ENCODE results near the gene BOLA2B. TPM values are rescaled to one million over a fixed set of nuclear protein-coding genes. Genes with fewer than 3 reads are reported as not detected.

The BOLA2B gene
- total RNA-seq, 1 experiment from 2014 or later, result 39.0 TPM

DNA sequence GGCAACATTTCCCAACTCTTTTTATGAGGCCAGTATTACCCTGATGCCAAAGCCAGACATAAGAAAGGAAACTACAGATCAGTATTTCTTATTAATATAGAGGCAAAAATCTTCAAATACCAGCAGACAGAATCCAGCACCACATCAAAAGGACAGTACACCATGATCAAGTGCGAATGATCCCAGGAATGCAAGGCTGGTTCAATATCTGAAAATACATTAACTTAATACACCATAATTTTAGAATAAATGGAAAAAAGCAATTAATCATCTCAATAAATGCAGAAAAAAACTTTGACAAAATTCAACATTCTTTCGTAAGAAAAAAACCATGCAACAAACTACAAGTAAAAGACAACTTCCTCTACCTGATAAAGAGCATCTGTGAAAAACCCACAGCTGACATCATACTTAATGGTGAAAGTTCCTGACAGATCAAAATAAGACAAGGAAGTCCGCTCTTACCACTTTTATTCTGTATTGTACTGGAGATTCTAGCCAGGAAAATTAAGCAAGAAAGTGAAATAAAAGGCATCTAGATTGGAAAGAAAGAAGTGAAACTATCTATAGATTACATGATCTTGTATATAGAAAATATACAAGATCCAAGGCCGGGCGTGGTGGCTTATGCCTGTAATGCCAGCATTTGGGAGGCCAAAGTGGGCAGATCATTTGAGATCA, 44.1 kb downstream of the BOLA2B start:
- DNase-seq (ENCODE audit: low spot score), result no peak
- in situ Hi-C loops (cut with HindIII; ENCODE audit: low sequenced_read_pairs), result no loop called here

DNA sequence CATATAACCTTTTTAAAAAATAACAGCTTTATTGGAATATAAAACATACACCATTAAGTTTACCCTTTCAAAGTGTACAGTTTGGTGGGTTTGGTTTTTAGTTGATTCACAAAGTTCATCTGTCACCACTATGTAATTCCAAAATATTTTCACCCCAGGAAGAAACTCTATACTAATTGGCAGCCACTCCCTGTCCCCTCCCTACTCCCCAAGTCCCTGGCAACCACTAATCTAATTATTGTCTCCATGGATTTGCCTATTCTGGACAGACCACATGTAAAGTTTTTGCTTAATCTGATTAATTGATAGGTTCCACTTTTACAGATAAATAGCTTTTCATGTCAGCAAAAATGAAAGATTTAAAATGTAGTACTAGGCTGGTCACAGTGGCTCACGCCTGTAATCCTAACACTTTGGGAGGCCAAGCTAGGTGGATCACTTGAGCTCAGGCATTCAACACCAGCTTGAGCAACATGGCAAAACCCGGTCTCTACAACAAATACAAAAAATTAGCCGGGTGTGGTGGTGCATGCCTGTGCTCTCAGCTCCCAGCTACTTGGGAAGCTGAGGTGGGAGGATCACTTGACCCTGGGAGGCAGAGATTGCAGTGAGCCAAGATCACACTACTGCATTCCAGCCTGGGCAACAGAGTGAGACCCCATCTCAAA, 45.5 kb downstream of the BOLA2B start:
- in situ Hi-C loops (cut with HindIII; ENCODE audit: low sequenced_read_pairs), result no loop called here
- DNase-seq (ENCODE audit: low spot score), result peak; percentile 2

DNA sequence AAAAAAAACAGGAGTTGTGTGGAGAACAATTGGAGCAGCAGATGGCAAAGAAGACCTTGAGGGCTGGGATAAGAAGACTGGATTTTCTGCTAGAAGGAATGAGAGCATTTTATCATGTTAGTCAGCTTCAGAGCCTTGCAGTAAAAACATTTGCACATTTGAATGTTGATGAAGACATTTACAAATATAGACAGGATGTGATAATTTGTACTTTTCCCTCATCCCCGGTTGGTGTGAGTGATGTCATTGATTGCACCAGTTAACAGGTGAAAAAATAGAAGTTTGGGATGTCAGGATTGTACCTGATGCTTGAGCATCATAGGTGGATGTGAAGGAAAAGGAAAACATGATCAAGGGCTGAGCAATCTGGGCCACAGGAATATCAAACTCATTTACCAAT, 47.8 kb downstream of the BOLA2B start:
- in situ Hi-C loops (cut with HindIII; ENCODE audit: low sequenced_read_pairs), result no loop called here
- DNase-seq (ENCODE audit: low spot score), result no peak

DNA sequence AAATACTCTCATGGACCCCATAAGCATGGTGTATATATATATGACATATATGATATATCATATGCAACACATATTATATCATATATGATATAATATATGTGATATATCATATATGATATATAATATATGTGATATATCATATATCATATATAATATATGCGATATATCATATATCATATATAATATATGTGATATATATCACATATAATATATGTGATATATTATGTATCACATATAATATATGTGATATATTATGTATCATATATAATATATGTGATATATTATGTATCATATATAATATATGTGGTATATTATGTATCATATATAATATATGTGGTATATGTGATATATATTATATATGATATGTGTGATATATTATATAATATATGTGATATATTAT, 48.5 kb downstream of the BOLA2B start:
- in situ Hi-C loops (cut with HindIII; ENCODE audit: low sequenced_read_pairs), result no loop called here
- DNase-seq (ENCODE audit: low spot score), result no peak

DNA sequence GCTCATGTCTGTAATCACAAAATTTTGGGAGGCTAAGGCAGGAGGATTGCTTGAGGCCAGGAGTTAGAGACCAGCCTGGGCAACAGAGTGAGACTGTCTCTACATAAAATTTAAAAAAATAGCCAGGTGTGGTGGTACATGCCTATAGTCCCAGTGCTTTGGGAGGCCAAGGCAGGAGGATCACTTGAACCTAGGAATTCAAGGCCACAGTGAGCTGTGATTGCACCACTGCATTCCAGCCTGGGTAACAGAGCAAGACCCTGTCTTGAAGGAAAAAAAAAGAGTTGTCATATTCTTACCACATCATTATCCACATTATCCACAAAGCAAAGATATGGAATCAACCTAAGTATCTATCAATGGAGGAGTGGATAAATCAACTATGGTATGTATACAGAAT, 49.4 kb downstream of the BOLA2B start:
- in situ Hi-C loops (cut with HindIII; ENCODE audit: low sequenced_read_pairs), result no loop called here
- DNase-seq (ENCODE audit: low spot score), result no peak

DNA sequence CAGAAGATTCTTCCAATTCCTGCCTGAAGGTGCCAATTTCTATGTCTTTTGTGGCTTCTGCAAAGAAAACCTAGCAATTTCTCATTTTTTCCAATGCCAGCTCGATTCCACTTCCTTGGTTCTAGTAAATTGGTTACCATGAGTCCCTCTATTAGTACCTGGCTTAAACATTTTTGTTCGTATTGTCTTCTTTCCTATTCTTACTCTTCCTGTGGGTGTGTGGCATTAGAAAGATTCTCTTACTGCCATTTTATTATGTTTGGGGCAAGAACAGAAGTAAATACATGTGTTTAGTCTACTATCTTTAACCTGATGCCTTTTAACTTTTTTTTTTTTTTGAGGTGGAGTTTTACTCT, 50.1 kb downstream of the BOLA2B start:
- DNase-seq (ENCODE audit: low spot score), result no peak
- in situ Hi-C loops (cut with HindIII; ENCODE audit: low sequenced_read_pairs), result no loop called here

Other genes starting within 250 kb of the BOLA2B start
- 78.5 and 123 TPM in 2 replicates for gene TMEM219, start 231.6 kb downstream of the BOLA2B start, total RNA-seq (2014; rRNA removed; shearing (Covaris generic))
- gene TAOK2, start 219.8 kb downstream of the BOLA2B start, total RNA-seq (2014; rRNA removed; shearing (Covaris generic)), result 59.3 and 61.8 TPM in 2 replicates
- gene HIRIP3, start 198.0 kb downstream of the BOLA2B start, total RNA-seq (2014; rRNA removed; shearing (Covaris generic)), result 15.0 and 16.7 TPM in 2 replicates
- 72.4 and 97.0 TPM in 2 replicates for gene INO80E, start 197.4 kb downstream of the BOLA2B start, total RNA-seq (2014; rRNA removed; shearing (Covaris generic))
- not detected in 2 replicates for gene DOC2A, start 182.6 kb downstream of the BOLA2B start, total RNA-seq (2014; rRNA removed; shearing (Covaris generic))
- gene C16orf92, start 170.5 kb downstream of the BOLA2B start, total RNA-seq (2014; rRNA removed; shearing (Covaris generic)), result not detected in 2 replicates
- 1.3 TPM in 1 of 2 replicates, not detected in the other for gene TLCD3B, start 162.4 kb downstream of the BOLA2B start, total RNA-seq (2014; rRNA removed; shearing (Covaris generic))
- 432 and 515 TPM in 2 replicates for gene ALDOA, start 127.9 kb downstream of the BOLA2B start, total RNA-seq (2014; rRNA removed; shearing (Covaris generic))
- 225 and 232 TPM in 2 replicates for gene PPP4C, start 117.7 kb downstream of the BOLA2B start, total RNA-seq (2014; rRNA removed; shearing (Covaris generic))
- not detected in 2 replicates for gene TBX6, start 101.7 kb downstream of the BOLA2B start, total RNA-seq (2014; rRNA removed; shearing (Covaris generic))
- not detected in 2 replicates for gene YPEL3, start 97.5 kb downstream of the BOLA2B start, total RNA-seq (2014; rRNA removed; shearing (Covaris generic))
- gene GDPD3, start 80.1 kb downstream of the BOLA2B start, total RNA-seq (2014; rRNA removed; shearing (Covaris generic)), result 0.12 TPM in 1 of 2 replicates, not detected in the other
- 34.6 and 37.0 TPM in 2 replicates for gene MAPK3, start 70.4 kb downstream of the BOLA2B start, total RNA-seq (2014; rRNA removed; shearing (Covaris generic))
- gene CORO1A, start 10.1 kb downstream of the BOLA2B start, total RNA-seq (2014; rRNA removed; shearing (Covaris generic)), result 35.9 and 41.8 TPM in 2 replicates
- 57.9 and 108 TPM in 2 replicates for gene SLX1A, start 209 bp upstream of the BOLA2B start, total RNA-seq (2014; rRNA removed; shearing (Covaris generic))
- 0.75 and 7.5 TPM in 2 replicates for gene SULT1A3, start 5.6 kb upstream of the BOLA2B start, total RNA-seq (2014; rRNA removed; shearing (Covaris generic))
- gene NPIPB13, start 54.8 kb upstream of the BOLA2B start, total RNA-seq (2014; rRNA removed; shearing (Covaris generic)), result 0.68 TPM in 1 of 2 replicates, not detected in the other
- 82.4 and 84.3 TPM in 2 replicates for gene CD2BP2, start 161.6 kb upstream of the BOLA2B start, total RNA-seq (2014; rRNA removed; shearing (Covaris generic))
- gene TBC1D10B, start 176.8 kb upstream of the BOLA2B start, total RNA-seq (2014; rRNA removed; shearing (Covaris generic)), result 43.3 and 59.8 TPM in 2 replicates
- 0.58 TPM in 1 of 2 replicates, not detected in the other for gene MYL11, start 181.1 kb upstream of the BOLA2B start, total RNA-seq (2014; rRNA removed; shearing (Covaris generic))
- gene SEPTIN1, start 188.9 kb upstream of the BOLA2B start, total RNA-seq (2014; rRNA removed; shearing (Covaris generic)), result 0.10 and 0.86 TPM in 2 replicates
- 30.4 and 41.8 TPM in 2 replicates for gene ZNF48, start 201.8 kb upstream of the BOLA2B start, total RNA-seq (2014; rRNA removed; shearing (Covaris generic))
- 31.6 and 41.2 TPM in 2 replicates for gene ZNF771, start 213.9 kb upstream of the BOLA2B start, total RNA-seq (2014; rRNA removed; shearing (Covaris generic))
- 92.0 and 127 TPM in 2 replicates for gene DCTPP1, start 236.4 kb upstream of the BOLA2B start, total RNA-seq (2014; rRNA removed; shearing (Covaris generic))

Data from G401 (cell line).